H1 (cell line): ENCODE results near the gene ZDHHC11.
"Not testable (repeated sequence)": the region's sequence is repeated elsewhere in the genome, so short reads cannot be mapped to it uniquely, and the experiment has no call there.

Experiments
- ATF2 ChIP-seq: IDR thresholded peaks from 2 replicates; pipeline ENCODE4 v1.6.1; 2012; ENCODE audit warnings: low read length, inconsistent platforms
- TF ChIP-seq, protein P1 (sequence below), 3 experiments: IDR thresholded peaks; 1 replicate in 2 of 3; 2 replicates in 1 of 3; pipeline versions ENCODE4 v1.5.1 to v1.6.1; 2011; ENCODE audit warnings: low read length in 3 of 3, mild to moderate bottlenecking in 3 of 3, inconsistent platforms in 2 of 3, low read depth in 1 of 3, moderate library complexity in 1 of 3; ENCODE audit not compliant: insufficient read depth in 1 of 3; ENCODE audit errors: control extremely low read depth in 1 of 3

DNA sequence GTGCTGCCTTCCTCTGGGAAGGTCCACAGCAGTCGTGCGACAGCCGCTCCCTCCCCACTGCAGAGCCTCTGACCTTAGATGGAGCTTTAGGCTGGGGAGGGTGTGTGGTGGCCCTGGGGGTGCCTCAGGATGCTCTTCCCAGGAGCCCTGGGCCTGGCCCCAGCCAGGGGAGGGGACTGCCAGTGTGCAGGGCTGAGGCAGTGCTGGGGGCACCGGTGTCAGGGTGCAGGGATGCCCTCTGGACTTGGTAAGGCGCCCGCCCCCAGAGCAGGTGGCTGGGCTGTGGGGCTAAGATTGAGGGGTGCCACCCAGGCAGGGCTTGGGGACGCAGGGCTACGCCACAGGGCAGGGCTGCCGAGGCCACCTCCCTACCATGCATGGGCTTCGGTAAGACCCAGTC is 80.2 kb downstream of the ZDHHC11 start:
- TF ChIP-seq ATF2, result not testable (repeated sequence)
- TF ChIP-seq, protein P1, sequence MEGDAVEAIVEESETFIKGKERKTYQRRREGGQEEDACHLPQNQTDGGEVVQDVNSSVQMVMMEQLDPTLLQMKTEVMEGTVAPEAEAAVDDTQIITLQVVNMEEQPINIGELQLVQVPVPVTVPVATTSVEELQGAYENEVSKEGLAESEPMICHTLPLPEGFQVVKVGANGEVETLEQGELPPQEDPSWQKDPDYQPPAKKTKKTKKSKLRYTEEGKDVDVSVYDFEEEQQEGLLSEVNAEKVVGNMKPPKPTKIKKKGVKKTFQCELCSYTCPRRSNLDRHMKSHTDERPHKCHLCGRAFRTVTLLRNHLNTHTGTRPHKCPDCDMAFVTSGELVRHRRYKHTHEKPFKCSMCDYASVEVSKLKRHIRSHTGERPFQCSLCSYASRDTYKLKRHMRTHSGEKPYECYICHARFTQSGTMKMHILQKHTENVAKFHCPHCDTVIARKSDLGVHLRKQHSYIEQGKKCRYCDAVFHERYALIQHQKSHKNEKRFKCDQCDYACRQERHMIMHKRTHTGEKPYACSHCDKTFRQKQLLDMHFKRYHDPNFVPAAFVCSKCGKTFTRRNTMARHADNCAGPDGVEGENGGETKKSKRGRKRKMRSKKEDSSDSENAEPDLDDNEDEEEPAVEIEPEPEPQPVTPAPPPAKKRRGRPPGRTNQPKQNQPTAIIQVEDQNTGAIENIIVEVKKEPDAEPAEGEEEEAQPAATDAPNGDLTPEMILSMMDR (IDR thresholded peaks at IDR 0.05; ENCODE audit: control extremely low read depth in 1 of 3, insufficient read depth in 1 of 3, low read depth in 1 of 3, low read length in 3 of 3), result not testable (repeated sequence)
